ENCODE data around the gene CPA4. TPM values are rescaled to one million over a fixed set of nuclear protein-coding genes. Genes with fewer than 3 reads are reported as not detected.

Gene CPA4
- total and polyA plus RNA-seq, 5 donors from 2014 or later, result not detected

GRCh38 chr7:130359276-130359857 is 66.4 kb downstream of the CPA4 start:
- Histone ChIP-seq H3K27me3 (ENCODE audit: control insufficient read depth, insufficient read depth, low read length) (no peaks in the 10 kb centered on the region), H3K9me3 (ENCODE audit: control insufficient read depth in 2 of 2, low read length in 2 of 2) (peaks cover 0 to 5% of the 10 kb centered on the region in 2 experiments), H3K36me3 (ENCODE audit: control insufficient read depth, insufficient read depth, low read length) (no peaks in the 10 kb centered on the region), H3K27ac (ENCODE audit: insufficient read depth, low read length, poor library complexity, severe bottlenecking) (no peak overlapping the region), H3K4me1 (ENCODE audit: control insufficient read depth, insufficient read depth, low read length, poor library complexity, severe bottlenecking) (no peaks in the 10 kb centered on the region), H3K4me3 (ENCODE audit: low read depth, low read length) (no peak overlapping the region)
- Mint-ChIP-seq H3K27me3 (no peaks in the 10 kb centered on the region), H3K36me3 (peaks cover 7% of the 10 kb centered on the region), H3K9me3 (peaks cover 0 to 13% (median 3%) of the 10 kb centered on the region in 7 donors), H3K4me1 (peaks cover 0 to 3% (median 0%) of the 10 kb centered on the region in 4 donors), H3K4me3 (no peak overlapping the region), H3K27ac (no peak overlapping the region)
- DNase-seq (no peak), ATAC-seq (ENCODE audit: low read depth in 2 of 2) (no peak)

- Histone ChIP-seq H3K36me3 (ENCODE audit: control insufficient read depth, insufficient read depth, low read length) (no peaks in the 10 kb centered on the region), H3K27me3 (ENCODE audit: control insufficient read depth, insufficient read depth, low read length) (no peaks in the 10 kb centered on the region), H3K4me3 (ENCODE audit: low read depth, low read length) (no peak overlapping the region), H3K9me3 (ENCODE audit: control insufficient read depth in 2 of 2, low read length in 2 of 2) (peaks cover 0 to 5% of the 10 kb centered on the region in 2 experiments), H3K27ac (ENCODE audit: insufficient read depth, low read length, poor library complexity, severe bottlenecking) (no peak overlapping the region), H3K4me1 (ENCODE audit: control insufficient read depth, insufficient read depth, low read length, poor library complexity, severe bottlenecking) (peaks cover under 1% of the 10 kb centered on the region)
- Mint-ChIP-seq H3K4me3 (no peak overlapping the region), H3K4me1 (peaks cover 0 to 11% (median 6%) of the 10 kb centered on the region in 4 donors), H3K36me3 (peaks cover 7% of the 10 kb centered on the region), H3K27ac (no peak overlapping the region), H3K27me3 (no peaks in the 10 kb centered on the region), H3K9me3 (peaks cover 0 to 13% (median 3%) of the 10 kb centered on the region in 7 donors)
- DNase-seq (no peak), ATAC-seq (ENCODE audit: low read depth in 2 of 2) (no peak)
Measured at GRCh38 chr7:130360518-130360917, 67.6 kb downstream of the CPA4 start.

GRCh38 chr7:130361681-130362080 is 68.7 kb downstream of the CPA4 start:
- H3K4me3 Mint-ChIP-seq, result no peak overlapping the region
- peaks cover 0 to 23% (median 10%) of the 10 kb centered on the region in 4 donors for H3K4me1 Mint-ChIP-seq
- Histone ChIP-seq H3K27ac (ENCODE audit: insufficient read depth, low read length, poor library complexity, severe bottlenecking) (no peak overlapping the region), H3K4me3 (ENCODE audit: low read depth, low read length) (no peak overlapping the region), H3K9me3 (ENCODE audit: control insufficient read depth in 2 of 2, low read length in 2 of 2) (peaks cover 0 to 5% of the 10 kb centered on the region in 2 experiments), H3K4me1 (ENCODE audit: control insufficient read depth, insufficient read depth, low read length, poor library complexity, severe bottlenecking) (peaks cover 12% of the 10 kb centered on the region), H3K36me3 (ENCODE audit: control insufficient read depth, insufficient read depth, low read length) (no peaks in the 10 kb centered on the region), H3K27me3 (ENCODE audit: control insufficient read depth, insufficient read depth, low read length) (no peaks in the 10 kb centered on the region)
- H3K36me3 Mint-ChIP-seq, result peaks cover 5% of the 10 kb centered on the region
- no peak for DNase-seq
- ATAC-seq (ENCODE audit: low read depth in 2 of 2), result no peak
- no peaks in the 10 kb centered on the region for H3K27me3 Mint-ChIP-seq
- H3K9me3 Mint-ChIP-seq, result peaks cover 0 to 13% (median 3%) of the 10 kb centered on the region in 7 donors
- H3K27ac Mint-ChIP-seq, result no peak overlapping the region

- Histone ChIP-seq H3K9me3 (ENCODE audit: control insufficient read depth in 2 of 2, low read length in 2 of 2) (peaks cover 0 to 5% of the 10 kb centered on the region in 2 experiments), H3K4me3 (ENCODE audit: low read depth, low read length) (no peak overlapping the region), H3K27ac (ENCODE audit: insufficient read depth, low read length, poor library complexity, severe bottlenecking) (no peak overlapping the region), H3K4me1 (ENCODE audit: control insufficient read depth, insufficient read depth, low read length, poor library complexity, severe bottlenecking) (peaks cover 19% of the 10 kb centered on the region), H3K27me3 (ENCODE audit: control insufficient read depth, insufficient read depth, low read length) (no peaks in the 10 kb centered on the region), H3K36me3 (ENCODE audit: control insufficient read depth, insufficient read depth, low read length) (no peaks in the 10 kb centered on the region)
- no peaks in the 10 kb centered on the region for H3K27me3 Mint-ChIP-seq
- H3K27ac Mint-ChIP-seq, result no peak overlapping the region
- DNase-seq, result no peak
- peaks cover 4% of the 10 kb centered on the region for H3K36me3 Mint-ChIP-seq
- peaks cover 0 to 13% (median 3%) of the 10 kb centered on the region in 7 donors for H3K9me3 Mint-ChIP-seq
- no peak for ATAC-seq (ENCODE audit: low read depth in 2 of 2)
- H3K4me3 Mint-ChIP-seq, result no peak overlapping the region
- peaks cover 0 to 29% (median 16%) of the 10 kb centered on the region in 4 donors for H3K4me1 Mint-ChIP-seq
Measured at GRCh38 chr7:130362251-130362816, 69.4 kb downstream of the CPA4 start.

- H3K36me3 Mint-ChIP-seq, result peaks cover 4% of the 10 kb centered on the region
- H3K4me1 Mint-ChIP-seq, result peaks cover 0 to 38% (median 16%) of the 10 kb centered on the region in 4 donors
Measured at GRCh38 chr7:130363026-130363847, 70.3 kb downstream of the CPA4 start.

GRCh38 chr7:130364451-130364850 is 71.5 kb downstream of the CPA4 start:
- peaks cover 28% of the 10 kb centered on the region for H3K4me1 ChIP-seq (ENCODE audit: control insufficient read depth, insufficient read depth, low read length, poor library complexity, severe bottlenecking)
- no peak for ATAC-seq (ENCODE audit: low read depth in 2 of 2)

More at GRCh38 chr7:130363026-130363847, 70.3 kb downstream of the CPA4 start:
- no peaks in the 10 kb centered on the region for H3K27me3 Mint-ChIP-seq
- no peak overlapping the region for H3K4me3 Mint-ChIP-seq
- peak overlapping the region in 1 of 3 donors; percentile 80 for H3K27ac Mint-ChIP-seq
- DNase-seq (no peak), ATAC-seq (ENCODE audit: low read depth in 2 of 2) (no peak)
- Histone ChIP-seq H3K36me3 (ENCODE audit: control insufficient read depth, insufficient read depth, low read length) (no peaks in the 10 kb centered on the region), H3K27ac (ENCODE audit: insufficient read depth, low read length, poor library complexity, severe bottlenecking) (no peak overlapping the region), H3K4me3 (ENCODE audit: low read depth, low read length) (no peak overlapping the region), H3K4me1 (ENCODE audit: control insufficient read depth, insufficient read depth, low read length, poor library complexity, severe bottlenecking) (peaks cover 25% of the 10 kb centered on the region), H3K27me3 (ENCODE audit: control insufficient read depth, insufficient read depth, low read length) (no peaks in the 10 kb centered on the region), H3K9me3 (ENCODE audit: control insufficient read depth in 2 of 2, low read length in 2 of 2) (peaks cover 0 to 5% of the 10 kb centered on the region in 2 experiments)
- H3K9me3 Mint-ChIP-seq, result peaks cover 0 to 13% (median 3%) of the 10 kb centered on the region in 7 donors

GRCh38 chr7:130365088-130365487 is 72.1 kb downstream of the CPA4 start:
- H3K27ac ChIP-seq (ENCODE audit: insufficient read depth, low read length, poor library complexity, severe bottlenecking), result no peak overlapping the region
- no peaks in the 10 kb centered on the region for H3K36me3 Mint-ChIP-seq
- H3K9me3 Mint-ChIP-seq, result peaks cover 0 to 7% (median 3%) of the 10 kb centered on the region in 7 donors
- H3K4me3 Mint-ChIP-seq, result peak overlapping the region; percentile 17 to 86 (median 52)
- H3K27ac Mint-ChIP-seq, result peak overlapping the region in 2 of 3 donors; percentile 77 to 82
- no peak overlapping the region for H3K4me3 ChIP-seq (ENCODE audit: low read depth, low read length)
- H3K4me1 ChIP-seq (ENCODE audit: control insufficient read depth, insufficient read depth, low read length, poor library complexity, severe bottlenecking), result peaks cover 33% of the 10 kb centered on the region
- H3K27me3 ChIP-seq (ENCODE audit: control insufficient read depth, insufficient read depth, low read length), result no peaks in the 10 kb centered on the region
- no peaks in the 10 kb centered on the region for H3K9me3 ChIP-seq (ENCODE audit: control insufficient read depth in 2 of 2, low read length in 2 of 2)
- peaks cover 6 to 57% (median 28%) of the 10 kb centered on the region in 4 donors for H3K4me1 Mint-ChIP-seq
- no peaks in the 10 kb centered on the region for H3K36me3 ChIP-seq (ENCODE audit: control insufficient read depth, insufficient read depth, low read length)
- H3K27me3 Mint-ChIP-seq, result no peaks in the 10 kb centered on the region
- DNase-seq, result no peak
- no peak for ATAC-seq (ENCODE audit: low read depth in 2 of 2)

More at GRCh38 chr7:130364451-130364850, 71.5 kb downstream of the CPA4 start:
- peaks cover 4% of the 10 kb centered on the region for H3K36me3 Mint-ChIP-seq
- H3K27ac Mint-ChIP-seq, result no peak overlapping the region
- H3K4me1 Mint-ChIP-seq, result peaks cover 4 to 51% (median 22%) of the 10 kb centered on the region in 4 donors
- H3K9me3 Mint-ChIP-seq, result peaks cover 0 to 11% (median 2%) of the 10 kb centered on the region in 7 donors
- peaks cover 0 to 2% of the 10 kb centered on the region in 2 experiments for H3K9me3 ChIP-seq (ENCODE audit: control insufficient read depth in 2 of 2, low read length in 2 of 2)
- H3K4me3 Mint-ChIP-seq, result no peak overlapping the region
- H3K27me3 Mint-ChIP-seq, result no peaks in the 10 kb centered on the region
- no peak overlapping the region for H3K27ac ChIP-seq (ENCODE audit: insufficient read depth, low read length, poor library complexity, severe bottlenecking)
- no peak for DNase-seq
- no peaks in the 10 kb centered on the region for H3K36me3 ChIP-seq (ENCODE audit: control insufficient read depth, insufficient read depth, low read length)
- no peaks in the 10 kb centered on the region for H3K27me3 ChIP-seq (ENCODE audit: control insufficient read depth, insufficient read depth, low read length)
- H3K4me3 ChIP-seq (ENCODE audit: low read depth, low read length), result no peak overlapping the region
